Tibial artery (tissue), 4 donors: Measurements from ENCODE around the gene PRRX2.

Source experiments
- DNase-seq, 2 donors: peaks; one replicate each; pipeline ENCODE4 v3.0.0-alpha.2; 2019
- H3K27ac ChIP-seq, 2 donors: fragments of 200-600 bp; sonication (generic) in 1 of 2; 1 replicate in 1 of 2; 2 replicates in 1 of 2; pipeline ENCODE4 v1.5.1; 2018 to 2019; ENCODE audit warnings: mild to moderate bottlenecking in 1 of 2
- H3K27me3 ChIP-seq, 2 donors: fragments of 200-600 bp; sonication (generic) in 1 of 2; one replicate each; pipeline versions ENCODE4 v1.5.1 to v1.6.0; 2016 to 2019
- H3K36me3 ChIP-seq, 3 donors: fragments of 200-600 bp; sonication (generic) in 2 of 3; one replicate each; pipeline ENCODE4 v1.5.1; 2016 to 2019; ENCODE audit warnings: mild to moderate bottlenecking in 2 of 3
- H3K4me1 ChIP-seq, 4 donors: fragments of 200-600 bp; sonication (generic) in 2 of 4; 1 replicate in 3 of 4; 2 replicates in 1 of 4; pipeline ENCODE4 v1.5.1; 2016 to 2019
- H3K4me3 ChIP-seq, 2 donors: fragments of 200-600 bp; sonication (generic) in 1 of 2; 1 replicate in 1 of 2; 2 replicates in 1 of 2; pipeline ENCODE4 v1.5.1; 2018 to 2019; ENCODE audit warnings: mild to moderate bottlenecking in 2 of 2
- H3K9me3 ChIP-seq, 3 donors: fragments of 200-600 bp; sonication (generic) in 1 of 3; one replicate each; pipeline ENCODE4 v1.5.1; 2016 to 2019
- intact Hi-C: fragments of 100-400 bp; cut with DNase I; formaldehyde crosslinking; loops from one replicate; pipeline ENCODE4 v1.15.0; 2023; ENCODE audit warnings: low total_unique reads
- TF ChIP-seq, protein P1 (sequence below), 2 experiments: fragments of 200-600 bp in 1 of 2; fragments of 450-650 bp in 1 of 2; IDR thresholded peaks; one replicate each; pipeline ENCODE4 v1.5.1; 2017 to 2019; ENCODE audit warnings: antibody characterized with exemption in 2 of 2, mild to moderate bottlenecking in 1 of 2, moderate library complexity in 1 of 2

The PRRX2 gene

GRCh38 chr9:129637673-129638439 is 27.6 kb upstream of the PRRX2 start:
- peaks cover 0 to 32% (median 27%) of the 10 kb centered on the region in 4 donors for H3K4me1 ChIP-seq
- intact Hi-C loops, result no loop called here
- peaks cover 48 to 69% (median 68%) of the 10 kb centered on the region in 3 donors for H3K36me3 ChIP-seq
- no peak for DNase-seq
- H3K27me3 ChIP-seq, result no peaks in the 10 kb centered on the region
- H3K4me3 ChIP-seq, result no peak overlapping the region
- no peaks in the 10 kb centered on the region for H3K9me3 ChIP-seq
- TF ChIP-seq, protein P1, sequence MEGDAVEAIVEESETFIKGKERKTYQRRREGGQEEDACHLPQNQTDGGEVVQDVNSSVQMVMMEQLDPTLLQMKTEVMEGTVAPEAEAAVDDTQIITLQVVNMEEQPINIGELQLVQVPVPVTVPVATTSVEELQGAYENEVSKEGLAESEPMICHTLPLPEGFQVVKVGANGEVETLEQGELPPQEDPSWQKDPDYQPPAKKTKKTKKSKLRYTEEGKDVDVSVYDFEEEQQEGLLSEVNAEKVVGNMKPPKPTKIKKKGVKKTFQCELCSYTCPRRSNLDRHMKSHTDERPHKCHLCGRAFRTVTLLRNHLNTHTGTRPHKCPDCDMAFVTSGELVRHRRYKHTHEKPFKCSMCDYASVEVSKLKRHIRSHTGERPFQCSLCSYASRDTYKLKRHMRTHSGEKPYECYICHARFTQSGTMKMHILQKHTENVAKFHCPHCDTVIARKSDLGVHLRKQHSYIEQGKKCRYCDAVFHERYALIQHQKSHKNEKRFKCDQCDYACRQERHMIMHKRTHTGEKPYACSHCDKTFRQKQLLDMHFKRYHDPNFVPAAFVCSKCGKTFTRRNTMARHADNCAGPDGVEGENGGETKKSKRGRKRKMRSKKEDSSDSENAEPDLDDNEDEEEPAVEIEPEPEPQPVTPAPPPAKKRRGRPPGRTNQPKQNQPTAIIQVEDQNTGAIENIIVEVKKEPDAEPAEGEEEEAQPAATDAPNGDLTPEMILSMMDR (IDR thresholded peaks at IDR 0.05), result no peak
- no peak overlapping the region for H3K27ac ChIP-seq

- intact Hi-C loops, result no loop called here
- no peak for DNase-seq
- H3K36me3 ChIP-seq, result peaks cover 42 to 56% (median 55%) of the 10 kb centered on the region in 3 donors
- H3K4me1 ChIP-seq, result peaks cover 0 to 33% (median 27%) of the 10 kb centered on the region in 4 donors
- TF ChIP-seq, protein P1 (IDR thresholded peaks at IDR 0.05), result no peak
- H3K4me3 ChIP-seq, result no peak overlapping the region
- no peaks in the 10 kb centered on the region for H3K27me3 ChIP-seq
- no peak overlapping the region for H3K27ac ChIP-seq
- H3K9me3 ChIP-seq, result no peaks in the 10 kb centered on the region
Observed at GRCh38 chr9:129639034-129639630, 26.3 kb upstream of the PRRX2 start.

GRCh38 chr9:129639756-129640085 is 25.7 kb upstream of the PRRX2 start:
- Histone ChIP-seq H3K27ac (no peak overlapping the region), H3K4me1 (peaks cover 0 to 33% (median 27%) of the 10 kb centered on the region in 4 donors), H3K36me3 (peaks cover 36 to 50% (median 50%) of the 10 kb centered on the region in 3 donors), H3K4me3 (no peak overlapping the region), H3K9me3 (no peaks in the 10 kb centered on the region), H3K27me3 (no peaks in the 10 kb centered on the region)
- no peak for DNase-seq
- TF ChIP-seq, protein P1 (IDR thresholded peaks at IDR 0.05), result no peak
- intact Hi-C loops, result loop anchor here (5.0 kb wide), 1 partner anchor 98 kb away; no protein-coding TSS in a partner anchor

- no peak for DNase-seq
- Histone ChIP-seq H3K4me3 (peak overlapping the region; percentile 92), H3K4me1 (peaks cover 0 to 33% (median 27%) of the 10 kb centered on the region in 4 donors), H3K27ac (no peak overlapping the region), H3K9me3 (no peaks in the 10 kb centered on the region), H3K27me3 (no peaks in the 10 kb centered on the region), H3K36me3 (peaks cover 30 to 45% (median 44%) of the 10 kb centered on the region in 3 donors)
- intact Hi-C loops, result loop anchor here (5.0 kb wide), 1 partner anchor 97 kb away; no protein-coding TSS in a partner anchor
- TF ChIP-seq, protein P1 (IDR thresholded peaks at IDR 0.05), result no peak
Observed at GRCh38 chr9:129640086-129640870, 25.2 kb upstream of the PRRX2 start.

- TF ChIP-seq, protein P1 (IDR thresholded peaks at IDR 0.05), result no peak
- peak overlapping the region; percentile 92 for H3K4me3 ChIP-seq
- no peak for DNase-seq
- no peaks in the 10 kb centered on the region for H3K27me3 ChIP-seq
- peak overlapping the region; percentile 79 to 93 for H3K27ac ChIP-seq
- peaks cover 0 to 33% (median 27%) of the 10 kb centered on the region in 4 donors for H3K4me1 ChIP-seq
- intact Hi-C loops, result loop anchor here (5.0 kb wide), 1 partner anchor 96 kb away; no protein-coding TSS in a partner anchor
- H3K36me3 ChIP-seq, result peaks cover 22 to 36% (median 36%) of the 10 kb centered on the region in 3 donors
- no peaks in the 10 kb centered on the region for H3K9me3 ChIP-seq
Observed at GRCh38 chr9:129640871-129641749, 24.3 kb upstream of the PRRX2 start.
